Neural progenitor cell (in vitro differentiated cells): ENCODE data around the gene CDKL4. TPM values are rescaled to one million over a fixed set of nuclear protein-coding genes. Genes with fewer than 3 reads are reported as not detected.

Source experiments
- DNase-seq: peaks from one replicate; pipeline ENCODE4 v3.0.0-alpha.2; 2016; ENCODE audit warnings: low spot score
- H2AFZ ChIP-seq: fragments of 200-600 bp; sonication (generic); replicated peaks from 2 replicates; pipeline ENCODE4 v1.6.1; 2016; ENCODE audit warnings: antibody characterized with exemption
- H3F3A ChIP-seq: fragments of 200-600 bp; sonication (generic); 2 replicates; pipeline ENCODE4 v1.6.1; 2016; ENCODE audit warnings: antibody characterized with exemption, low read depth
- H3K27ac ChIP-seq: fragments of 200-600 bp; sonication (generic); 2 replicates; pipeline ENCODE4 v1.5.1; 2016; ENCODE audit warnings: mild to moderate bottlenecking
- H3K27me3 ChIP-seq: fragments of 200-600 bp; sonication (generic); 2 replicates; pipeline ENCODE4 v1.6.1; 2016; ENCODE audit warnings: mild to moderate bottlenecking, moderate library complexity
- H3K36me3 ChIP-seq: fragments of 200-600 bp; sonication (generic); 2 replicates; pipeline ENCODE4 v1.5.1; 2016
- H3K4me1 ChIP-seq: fragments of 200-600 bp; sonication (generic); 2 replicates; pipeline ENCODE4 v1.6.1; 2016; ENCODE audit warnings: mixed run types
- H3K4me2 ChIP-seq: fragments of 200-600 bp; sonication (generic); 2 replicates; pipeline ENCODE4 v1.6.1; 2016
- H3K4me3 ChIP-seq: fragments of 200-600 bp; sonication (generic); 2 replicates; pipeline ENCODE4 v1.5.1; 2016
- H3K79me2 ChIP-seq: fragments of 200-600 bp; sonication (generic); 2 replicates; pipeline ENCODE4 v1.6.1; 2016; ENCODE audit warnings: low read depth
- H3K9ac ChIP-seq: fragments of 200-600 bp; sonication (generic); 2 replicates; pipeline ENCODE4 v1.6.1; 2016
- H3K9me3 ChIP-seq: fragments of 200-600 bp; sonication (generic); 2 replicates; pipeline ENCODE4 v1.5.1; 2016; ENCODE audit warnings: low read depth
- H4K20me1 ChIP-seq: fragments of 200-600 bp; sonication (generic); 2 replicates; pipeline ENCODE4 v1.6.1; 2016; ENCODE audit warnings: low read depth
- H3K27ac Mint-ChIP-seq: 3 replicates; pipeline ENCODE4 v1.8.0; 2021; ENCODE audit warnings: mixed read lengths
- H3K27me3 Mint-ChIP-seq: 2 replicates; pipeline ENCODE4 v1.8.0; 2022; ENCODE audit warnings: low read depth, mild to moderate bottlenecking, inconsistent platforms, moderate library complexity, mixed read lengths; ENCODE audit not compliant: insufficient read depth
- H3K36me3 Mint-ChIP-seq: 3 replicates; pipeline ENCODE4 v1.8.0; 2021; ENCODE audit warnings: mixed read lengths
- H3K4me1 Mint-ChIP-seq: 3 replicates; pipeline ENCODE4 v1.8.0; 2021; ENCODE audit warnings: mixed read lengths
- H3K4me3 Mint-ChIP-seq: 3 replicates; pipeline ENCODE4 v1.8.0; 2021; ENCODE audit warnings: mild to moderate bottlenecking, moderate library complexity, mixed read lengths
- H3K9me3 Mint-ChIP-seq: 3 replicates; pipeline ENCODE4 v1.8.0; 2020; ENCODE audit warnings: mixed read lengths
- CTCF ChIP-seq: fragments of 200-600 bp; sonication (generic); IDR thresholded peaks from 2 replicates; pipeline ENCODE4 v1.5.1; 2017; ENCODE audit warnings: antibody characterized with exemption, mild to moderate bottlenecking
- EZH2 ChIP-seq: fragments of 200-600 bp; sonication (generic); IDR thresholded peaks from 2 replicates; pipeline ENCODE4 v1.6.1; 2017; ENCODE audit warnings: antibody characterized with exemption, mild to moderate bottlenecking, moderate library complexity
- EZH2phosphoT487 ChIP-seq: fragments of 200-600 bp; sonication (generic); IDR thresholded peaks from 2 replicates; pipeline ENCODE4 v1.6.1; 2017; ENCODE audit warnings: antibody characterized with exemption
- total RNA-seq: library from RNA; depleted of rRNA; stranded (reverse); fragments of >200 nt; gene quantifications from 2 replicates; pipeline ENCODE4 v1.2.3, GENCODE V29; 2015; ENCODE audit warnings: low replicate concordance

The CDKL4 gene
- total RNA-seq, 1 donor from 2014 or later: not detected

GRCh38 chr2:39150102-39150562 lies 93.6 kb downstream of the CDKL4 start:
- no peak overlapping the region for H3K9ac ChIP-seq
- no peak overlapping the region for H3K4me3 ChIP-seq
- H3K36me3 ChIP-seq: no peaks in the 10 kb centered on the region
- no peak for DNase-seq
- no peak overlapping the region for H3K4me3 Mint-ChIP-seq
- peaks cover under 1% of the 10 kb centered on the region for H3K27me3 Mint-ChIP-seq
- H3K4me1 Mint-ChIP-seq: no peaks in the 10 kb centered on the region
- no peak overlapping the region for H3K27ac ChIP-seq
- no peaks in the 10 kb centered on the region for H3K9me3 Mint-ChIP-seq
- H3K36me3 Mint-ChIP-seq: no peaks in the 10 kb centered on the region
- no peaks in the 10 kb centered on the region for H3K79me2 ChIP-seq
- no peaks in the 10 kb centered on the region for H3K27me3 ChIP-seq
- no peaks in the 10 kb centered on the region for H3K9me3 ChIP-seq
- no peak overlapping the region for H3K27ac Mint-ChIP-seq
- H3K4me2 ChIP-seq: no peak overlapping the region
- no peaks in the 10 kb centered on the region for H3K4me1 ChIP-seq
- H4K20me1 ChIP-seq: no peaks in the 10 kb centered on the region
- H3F3A ChIP-seq: no peaks in the 10 kb centered on the region
- peak overlapping the region; percentile 50 for H2AFZ ChIP-seq
- no peak for TF ChIP-seq CTCF
- no peak for TF ChIP-seq EZH2phosphoT487
- no peak for TF ChIP-seq EZH2

GRCh38 chr2:39146630-39147029 lies 97.1 kb downstream of the CDKL4 start:
- no peak overlapping the region for H3K9ac ChIP-seq
- no peaks in the 10 kb centered on the region for H3K9me3 Mint-ChIP-seq
- no peaks in the 10 kb centered on the region for H3K36me3 ChIP-seq
- H3K79me2 ChIP-seq: no peaks in the 10 kb centered on the region
- H3K27me3 Mint-ChIP-seq: peaks cover 2% of the 10 kb centered on the region
- no peak overlapping the region for H3K27ac Mint-ChIP-seq
- H3K4me1 Mint-ChIP-seq: no peaks in the 10 kb centered on the region
- H3K4me1 ChIP-seq: no peaks in the 10 kb centered on the region
- H3F3A ChIP-seq: no peaks in the 10 kb centered on the region
- no peak overlapping the region for H3K4me3 Mint-ChIP-seq
- no peaks in the 10 kb centered on the region for H3K9me3 ChIP-seq
- no peak overlapping the region for H2AFZ ChIP-seq
- no peaks in the 10 kb centered on the region for H3K27me3 ChIP-seq
- no peak overlapping the region for H3K4me2 ChIP-seq
- no peaks in the 10 kb centered on the region for H4K20me1 ChIP-seq
- H3K27ac ChIP-seq: no peak overlapping the region
- H3K36me3 Mint-ChIP-seq: no peaks in the 10 kb centered on the region
- no peak for DNase-seq
- TF ChIP-seq CTCF (no peak), EZH2 (no peak), EZH2phosphoT487 (no peak)
- no peak overlapping the region for H3K4me3 ChIP-seq

GRCh38 chr2:39145906-39146421 lies 97.8 kb downstream of the CDKL4 start:
- H3K9ac ChIP-seq: no peak overlapping the region
- H3K27ac ChIP-seq: no peak overlapping the region
- H3K27me3 Mint-ChIP-seq: peaks cover 2% of the 10 kb centered on the region
- no peak overlapping the region for H3K27ac Mint-ChIP-seq
- H3K36me3 ChIP-seq: no peaks in the 10 kb centered on the region
- H3K27me3 ChIP-seq: no peaks in the 10 kb centered on the region
- H3K4me2 ChIP-seq: no peak overlapping the region
- no peak overlapping the region for H2AFZ ChIP-seq
- no peaks in the 10 kb centered on the region for H3K9me3 ChIP-seq
- TF ChIP-seq EZH2 (no peak), CTCF (no peak), EZH2phosphoT487 (no peak)
- no peaks in the 10 kb centered on the region for H3K4me1 ChIP-seq
- no peaks in the 10 kb centered on the region for H3K9me3 Mint-ChIP-seq
- no peaks in the 10 kb centered on the region for H3K4me1 Mint-ChIP-seq
- no peak overlapping the region for H3K4me3 ChIP-seq
- H3K79me2 ChIP-seq: no peaks in the 10 kb centered on the region
- no peak overlapping the region for H3K4me3 Mint-ChIP-seq
- DNase-seq: no peak
- no peaks in the 10 kb centered on the region for H4K20me1 ChIP-seq
- no peaks in the 10 kb centered on the region for H3F3A ChIP-seq
- no peaks in the 10 kb centered on the region for H3K36me3 Mint-ChIP-seq
